ENCODE data around the gene NTM. TPM values are rescaled to one million over a fixed set of nuclear protein-coding genes. Genes with fewer than 3 reads are reported as not detected.

Gene NTM
- total RNA-seq, 2 donors from 2014 or later: not detected

DNA sequence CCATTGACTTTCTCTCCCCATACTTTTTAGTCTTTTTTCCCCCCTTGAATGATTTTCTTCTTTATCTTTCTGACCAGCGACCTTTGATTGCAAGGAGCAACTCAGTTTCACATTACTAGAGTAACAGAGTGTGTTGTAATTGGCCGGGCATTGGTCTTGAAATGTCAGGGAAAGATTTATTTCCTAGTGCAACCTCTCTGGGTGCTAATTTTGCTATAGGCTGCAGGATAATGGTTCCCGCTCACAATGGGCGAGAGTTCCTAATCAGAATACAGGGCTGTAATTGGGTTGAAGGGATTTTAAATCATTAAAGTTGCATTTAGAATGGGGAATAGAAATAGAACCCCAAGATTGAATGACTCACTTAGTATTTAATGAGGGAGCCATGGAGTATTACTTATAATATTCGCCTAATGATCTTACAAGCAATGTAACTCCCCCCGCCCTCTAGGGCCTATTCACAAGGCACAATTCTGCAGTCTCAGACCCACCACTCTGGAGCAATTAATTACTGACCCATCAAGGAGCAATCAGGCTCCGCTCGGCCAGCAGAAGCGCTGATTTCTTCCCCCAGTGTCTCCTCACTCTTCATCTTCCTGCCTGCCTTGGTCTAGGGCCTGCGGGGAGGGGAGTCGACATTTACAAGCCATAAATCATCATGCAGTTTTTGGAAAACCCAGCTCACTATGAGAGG, 725.9 kb downstream of the NTM start:
- Mint-ChIP-seq H3K27me3 (peaks cover 9% of the 10 kb centered on the region), H3K4me1 (no peaks in the 10 kb centered on the region), H3K36me3 (ENCODE audit: low read depth) (no peaks in the 10 kb centered on the region), H3K27ac (no peak overlapping the region), H3K4me3 (no peak overlapping the region)
- DNase-seq: no peak
- H3K9me3 ChIP-seq (ENCODE audit: control insufficient read depth, low read length, poor library complexity, severe bottlenecking): no peaks in the 10 kb centered on the region
- ATAC-seq: no peak

GRCh38 chr11:132099692-132100091, 729.3 kb downstream of the NTM start:
- H3K36me3 Mint-ChIP-seq (ENCODE audit: low read depth): no peaks in the 10 kb centered on the region
- peaks cover 9% of the 10 kb centered on the region for H3K27me3 Mint-ChIP-seq
- ATAC-seq (no peak), DNase-seq (no peak)
- no peaks in the 10 kb centered on the region for H3K4me1 Mint-ChIP-seq
- H3K4me3 Mint-ChIP-seq: no peak overlapping the region
- H3K27ac Mint-ChIP-seq: no peak overlapping the region
- no peaks in the 10 kb centered on the region for H3K9me3 ChIP-seq (ENCODE audit: control insufficient read depth, low read length, poor library complexity, severe bottlenecking)

DNA sequence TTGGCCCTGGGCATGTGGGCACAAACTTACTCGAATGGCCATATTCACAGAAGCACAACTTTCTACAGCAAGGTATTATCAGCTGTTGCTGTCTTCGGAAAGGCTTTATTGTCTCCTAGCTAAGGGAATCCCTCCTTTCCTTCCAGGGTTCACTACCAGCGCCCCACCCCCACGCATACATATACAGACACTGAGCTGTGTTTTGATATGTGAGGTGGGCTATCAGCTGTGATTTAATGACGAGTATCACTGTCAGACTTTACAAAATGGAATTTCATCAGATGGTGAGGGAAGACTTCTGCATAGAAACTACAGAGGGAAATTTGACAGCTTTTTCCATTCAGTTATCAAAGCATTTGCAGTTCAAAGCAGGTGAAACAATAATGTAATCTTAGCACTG, 730.2 kb downstream of the NTM start:
- DNase-seq: no peak
- H3K27ac Mint-ChIP-seq: no peak overlapping the region
- no peaks in the 10 kb centered on the region for H3K9me3 ChIP-seq (ENCODE audit: control insufficient read depth, low read length, poor library complexity, severe bottlenecking)
- no peaks in the 10 kb centered on the region for H3K4me1 Mint-ChIP-seq
- ATAC-seq: no peak
- H3K27me3 Mint-ChIP-seq: peaks cover 9% of the 10 kb centered on the region
- no peaks in the 10 kb centered on the region for H3K36me3 Mint-ChIP-seq (ENCODE audit: low read depth)
- no peak overlapping the region for H3K4me3 Mint-ChIP-seq

GRCh38 chr11:132101881-132102280, 731.5 kb downstream of the NTM start:
- H3K4me1 Mint-ChIP-seq: no peaks in the 10 kb centered on the region
- no peaks in the 10 kb centered on the region for H3K36me3 Mint-ChIP-seq (ENCODE audit: low read depth)
- no peak overlapping the region for H3K4me3 Mint-ChIP-seq
- DNase-seq: no peak
- no peaks in the 10 kb centered on the region for H3K9me3 ChIP-seq (ENCODE audit: control insufficient read depth, low read length, poor library complexity, severe bottlenecking)
- H3K27ac Mint-ChIP-seq: no peak overlapping the region
- H3K27me3 Mint-ChIP-seq: peaks cover 9% of the 10 kb centered on the region
- no peak for ATAC-seq

DNA sequence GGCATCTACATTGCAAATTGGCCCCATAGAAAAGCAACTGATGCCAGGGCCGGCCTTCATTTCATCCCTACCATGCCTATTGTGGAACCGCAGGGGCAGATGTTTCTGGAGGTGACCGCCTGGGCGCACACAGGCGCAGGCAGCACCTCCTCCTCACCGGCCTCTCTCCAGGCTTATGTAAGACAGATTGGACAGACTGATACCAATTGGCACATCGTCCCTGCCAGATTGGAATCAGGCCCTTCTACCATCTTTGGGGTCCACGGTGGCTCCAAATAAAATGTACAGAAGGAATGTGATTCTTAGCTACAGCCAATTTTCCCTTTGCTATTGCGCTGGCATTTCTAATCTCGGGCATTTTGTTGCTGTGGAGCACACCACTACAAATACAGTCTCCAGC, 732.6 kb downstream of the NTM start:
- H3K27me3 Mint-ChIP-seq: peaks cover 4% of the 10 kb centered on the region
- ATAC-seq (no peak), DNase-seq (no peak)
- no peak overlapping the region for H3K27ac Mint-ChIP-seq
- no peaks in the 10 kb centered on the region for H3K36me3 Mint-ChIP-seq (ENCODE audit: low read depth)
- H3K4me1 Mint-ChIP-seq: no peaks in the 10 kb centered on the region
- no peak overlapping the region for H3K4me3 Mint-ChIP-seq
- H3K9me3 ChIP-seq (ENCODE audit: control insufficient read depth, low read length, poor library complexity, severe bottlenecking): no peaks in the 10 kb centered on the region

- no peak for ATAC-seq
- no peak for DNase-seq
- H3K4me1 Mint-ChIP-seq: no peaks in the 10 kb centered on the region
- H3K27me3 Mint-ChIP-seq: no peaks in the 10 kb centered on the region
- no peak overlapping the region for H3K4me3 Mint-ChIP-seq
- H3K9me3 ChIP-seq (ENCODE audit: control insufficient read depth, low read length, poor library complexity, severe bottlenecking): no peaks in the 10 kb centered on the region
- H3K27ac Mint-ChIP-seq: no peak overlapping the region
- H3K36me3 Mint-ChIP-seq (ENCODE audit: low read depth): no peaks in the 10 kb centered on the region
Observed at GRCh38 chr11:132106096-132106982, 735.9 kb downstream of the NTM start.

DNA sequence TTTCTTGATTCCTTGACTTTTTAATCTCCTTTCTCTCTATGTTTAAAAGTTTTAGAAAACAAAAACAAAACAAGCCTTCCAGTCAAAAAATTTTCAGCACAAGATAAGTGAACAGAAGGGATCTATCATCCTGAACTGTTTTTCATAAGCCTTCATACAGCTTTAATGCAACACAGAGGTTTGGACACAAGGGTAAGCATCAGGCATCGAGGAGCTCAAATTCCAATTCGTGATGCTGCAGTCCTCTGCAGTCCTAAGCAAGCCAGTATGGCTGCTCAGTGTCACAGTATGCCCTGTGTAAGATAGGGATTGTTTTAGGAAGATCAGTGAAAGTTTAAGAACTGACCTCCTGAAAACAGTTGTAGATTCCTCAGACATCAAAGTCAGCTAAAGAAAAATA, 740.9 kb downstream of the NTM start:
- peaks cover 2% of the 10 kb centered on the region for H3K4me1 Mint-ChIP-seq
- ATAC-seq (no peak), DNase-seq (no peak)
- no peak overlapping the region for H3K27ac Mint-ChIP-seq
- H3K36me3 Mint-ChIP-seq (ENCODE audit: low read depth): no peaks in the 10 kb centered on the region
- peaks cover 15% of the 10 kb centered on the region for H3K27me3 Mint-ChIP-seq
- H3K4me3 Mint-ChIP-seq: no peak overlapping the region
- no peaks in the 10 kb centered on the region for H3K9me3 ChIP-seq (ENCODE audit: control insufficient read depth, low read length, poor library complexity, severe bottlenecking)

DNA sequence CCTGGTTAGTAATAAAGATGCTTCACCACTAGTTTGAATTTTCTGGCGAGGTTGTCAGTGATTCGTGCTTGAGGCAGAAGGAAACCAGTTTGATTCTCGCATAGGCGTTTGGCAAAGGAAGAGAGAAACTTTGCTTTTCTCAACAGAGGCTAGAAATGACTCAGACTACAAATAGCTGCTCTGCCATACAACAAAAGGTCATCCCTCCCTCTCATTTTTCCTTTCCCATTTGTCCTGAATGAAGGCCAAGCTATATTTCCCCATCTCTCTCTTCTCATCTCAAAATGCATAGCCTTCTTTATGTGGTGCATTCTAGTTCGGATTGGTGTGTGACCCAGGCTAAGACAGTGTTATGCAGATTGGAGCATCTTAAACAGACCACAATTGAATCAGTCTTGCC, 741.4 kb downstream of the NTM start:
- Mint-ChIP-seq H3K27ac (no peak overlapping the region), H3K4me1 (peaks cover 2% of the 10 kb centered on the region), H3K27me3 (peaks cover 15% of the 10 kb centered on the region), H3K4me3 (no peak overlapping the region), H3K36me3 (ENCODE audit: low read depth) (no peaks in the 10 kb centered on the region)
- ATAC-seq: no peak
- no peaks in the 10 kb centered on the region for H3K9me3 ChIP-seq (ENCODE audit: control insufficient read depth, low read length, poor library complexity, severe bottlenecking)
- no peak for DNase-seq

GRCh38 chr11:132112846-132113245, 742.4 kb downstream of the NTM start:
- Mint-ChIP-seq H3K4me3 (no peak overlapping the region), H3K4me1 (peaks cover 2% of the 10 kb centered on the region), H3K27ac (no peak overlapping the region), H3K27me3 (peaks cover 18% of the 10 kb centered on the region), H3K36me3 (ENCODE audit: low read depth) (no peaks in the 10 kb centered on the region)
- ATAC-seq (no peak), DNase-seq (no peak)
- H3K9me3 ChIP-seq (ENCODE audit: control insufficient read depth, low read length, poor library complexity, severe bottlenecking): no peaks in the 10 kb centered on the region

DNA sequence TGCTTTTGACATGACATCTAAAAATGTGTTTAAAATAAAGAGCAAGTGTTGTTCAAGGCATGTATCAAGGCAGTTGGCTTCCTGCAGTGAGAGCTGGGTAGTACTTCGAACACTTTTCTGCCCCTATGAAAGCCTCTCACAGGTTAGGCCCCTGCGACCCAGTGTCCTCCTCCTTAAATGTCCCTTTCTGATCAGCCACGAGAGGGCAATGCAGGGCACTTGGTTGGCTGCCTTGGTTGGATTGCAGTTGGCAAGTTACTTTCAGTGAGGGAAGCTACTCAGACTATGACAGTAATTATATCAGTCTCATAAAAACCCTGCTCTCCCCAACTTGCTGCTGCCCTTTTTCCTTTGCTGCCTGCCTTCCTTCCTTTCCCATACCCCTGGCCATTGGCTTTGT, 743.8 kb downstream of the NTM start:
- Mint-ChIP-seq H3K27ac (no peak overlapping the region), H3K4me3 (no peak overlapping the region), H3K27me3 (peaks cover 25% of the 10 kb centered on the region), H3K4me1 (peaks cover 2% of the 10 kb centered on the region), H3K36me3 (ENCODE audit: low read depth) (no peaks in the 10 kb centered on the region)
- ATAC-seq (no peak), DNase-seq (no peak)
- no peaks in the 10 kb centered on the region for H3K9me3 ChIP-seq (ENCODE audit: control insufficient read depth, low read length, poor library complexity, severe bottlenecking)

- H3K27me3 Mint-ChIP-seq: peaks cover 25% of the 10 kb centered on the region
- H3K36me3 Mint-ChIP-seq (ENCODE audit: low read depth): no peaks in the 10 kb centered on the region
- no peak for DNase-seq
- no peak overlapping the region for H3K4me3 Mint-ChIP-seq
- peaks cover 2% of the 10 kb centered on the region for H3K4me1 Mint-ChIP-seq
- no peak overlapping the region for H3K27ac Mint-ChIP-seq
- no peaks in the 10 kb centered on the region for H3K9me3 ChIP-seq (ENCODE audit: control insufficient read depth, low read length, poor library complexity, severe bottlenecking)
- ATAC-seq: no peak
Observed at GRCh38 chr11:132114743-132115142, 744.3 kb downstream of the NTM start.

DNA sequence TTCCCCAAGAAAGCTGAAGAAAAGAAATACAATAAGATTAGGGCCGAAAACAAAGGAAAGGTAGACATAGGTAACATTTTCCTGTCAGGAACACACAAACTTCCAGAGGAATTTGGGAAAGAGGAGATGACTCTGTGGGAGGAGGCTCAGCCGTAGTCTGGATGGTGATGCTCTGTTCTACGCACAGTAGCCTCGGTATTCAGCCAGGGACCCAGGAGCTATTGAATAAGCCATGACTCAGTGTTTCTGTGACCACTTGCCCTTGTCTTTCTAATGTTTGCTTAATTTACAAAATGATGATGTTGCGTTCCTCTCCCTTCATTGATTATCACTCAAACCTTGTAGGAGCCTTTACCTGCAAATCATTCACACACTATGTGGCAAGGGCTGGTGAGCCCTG, 745.0 kb downstream of the NTM start:
- H3K27me3 Mint-ChIP-seq: peaks cover 25% of the 10 kb centered on the region
- no peaks in the 10 kb centered on the region for H3K9me3 ChIP-seq (ENCODE audit: control insufficient read depth, low read length, poor library complexity, severe bottlenecking)
- H3K27ac Mint-ChIP-seq: no peak overlapping the region
- ATAC-seq (no peak), DNase-seq (no peak)
- H3K4me1 Mint-ChIP-seq: peaks cover 2% of the 10 kb centered on the region
- H3K4me3 Mint-ChIP-seq: no peak overlapping the region
- no peaks in the 10 kb centered on the region for H3K36me3 Mint-ChIP-seq (ENCODE audit: low read depth)

DNA sequence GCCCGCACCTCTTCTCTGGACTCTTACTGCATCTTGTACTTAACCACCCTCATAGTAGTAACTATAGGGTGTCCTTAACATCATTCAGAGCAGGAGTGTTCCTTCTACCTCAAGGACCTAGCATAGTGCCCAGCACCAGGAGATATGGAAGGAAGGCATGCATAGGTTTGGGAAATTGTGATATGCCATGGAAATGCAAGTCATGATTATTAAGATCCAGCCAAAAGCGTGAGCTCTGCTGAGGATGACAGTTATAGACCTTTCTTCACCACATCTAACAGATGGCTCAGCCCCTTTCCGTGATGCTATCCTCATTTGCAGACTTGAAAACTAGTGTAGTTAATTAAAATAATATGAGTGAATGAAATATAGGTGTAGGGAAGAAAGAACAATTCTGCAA, 746.1 kb downstream of the NTM start:
- H3K27ac Mint-ChIP-seq: no peak overlapping the region
- ATAC-seq (no peak), DNase-seq (no peak)
- peaks cover 2% of the 10 kb centered on the region for H3K4me1 Mint-ChIP-seq
- no peaks in the 10 kb centered on the region for H3K36me3 Mint-ChIP-seq (ENCODE audit: low read depth)
- no peak overlapping the region for H3K4me3 Mint-ChIP-seq
- H3K9me3 ChIP-seq (ENCODE audit: control insufficient read depth, low read length, poor library complexity, severe bottlenecking): no peaks in the 10 kb centered on the region
- H3K27me3 Mint-ChIP-seq: peaks cover 27% of the 10 kb centered on the region

DNA sequence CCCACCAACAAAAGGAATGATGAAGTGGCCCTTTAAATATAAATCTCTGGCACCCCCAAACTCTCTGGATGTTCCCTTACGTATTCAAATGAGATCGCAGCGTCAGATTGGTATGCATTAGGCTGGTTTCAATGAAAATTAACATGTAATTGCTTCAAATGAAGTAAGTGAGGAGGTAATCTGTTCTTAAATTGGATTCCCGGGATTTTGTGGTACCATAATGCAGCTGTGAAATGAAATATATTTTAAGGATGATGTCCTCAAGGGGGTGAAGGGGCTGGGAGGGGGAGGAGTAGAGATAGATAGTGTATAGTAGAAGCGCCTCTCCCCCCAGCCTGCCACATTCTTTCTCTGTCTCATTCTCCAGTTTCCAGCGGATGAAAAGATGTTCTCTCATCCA, 748.2 kb downstream of the NTM start:
- ATAC-seq (no peak), DNase-seq (no peak)
- H3K9me3 ChIP-seq (ENCODE audit: control insufficient read depth, low read length, poor library complexity, severe bottlenecking): no peaks in the 10 kb centered on the region
- Mint-ChIP-seq H3K4me1 (no peaks in the 10 kb centered on the region), H3K4me3 (no peak overlapping the region), H3K27me3 (peaks cover 39% of the 10 kb centered on the region), H3K36me3 (ENCODE audit: low read depth) (no peaks in the 10 kb centered on the region), H3K27ac (no peak overlapping the region)

All from T-helper 17 cell (primary cell).